OCI-LY7 (cell line): ENCODE results near the gene MAP3K20. TPM values are rescaled to one million over a fixed set of nuclear protein-coding genes. Genes with fewer than 3 reads are reported as not detected.

Source experiments
- BruUV-seq: library from RNA; stranded (reverse); fragments of 400-500 nt; replicated peaks from 2 replicates; lab custom pipeline; 2021; lab: Mats Ljungman, UMichigan
- CTCF ChIA-PET: fragments of 300-600 bp; sonication (Branson Sonifier 250); formaldehyde crosslinking; loops from one replicate; lab custom pipeline; 2022; ENCODE audit warnings: antibody characterized with exemption; ENCODE audit not compliant: unreplicated experiment; lab: Charles Lee
- POLR2A ChIA-PET: fragments of 300-600 bp; sonication (Branson Sonifier 250); formaldehyde crosslinking; loops from one replicate; lab custom pipeline; 2022; ENCODE audit warnings: antibody characterized with exemption; lab: Charles Lee
- DNase-seq: peaks from one replicate; pipeline ENCODE4 v3.0.0-alpha.2; 2015; ENCODE audit warnings: low spot score
- H2AFZ ChIP-seq: fragments of 200-600 bp; sonication (generic), shearing (Covaris generic); 2 replicates; pipeline ENCODE4 v1.6.1; 2014; ENCODE audit warnings: mild to moderate bottlenecking, antibody characterized with exemption, low read length, moderate library complexity
- H3K27ac ChIP-seq: fragments of 200-600 bp; sonication (generic); 2 replicates; pipeline ENCODE4 v1.5.1; 2014; ENCODE audit warnings: mixed run types, low read depth, mild to moderate bottlenecking, moderate library complexity, low read length, inconsistent platforms; ENCODE audit not compliant: poor library complexity, severe bottlenecking
- H3K36me3 ChIP-seq: fragments of 200-600 bp; sonication (generic); 2 replicates; pipeline ENCODE4 v1.6.1; 2014; ENCODE audit warnings: mild to moderate bottlenecking, antibody characterized with exemption, low read length, moderate library complexity, mixed read lengths; ENCODE audit not compliant: insufficient read depth
- H3K4me1 ChIP-seq: fragments of 200-600 bp; sonication (generic); 2 replicates; pipeline ENCODE4 v1.5.1; 2014; ENCODE audit warnings: mild to moderate bottlenecking, low read length; ENCODE audit not compliant: insufficient read depth, poor library complexity, severe bottlenecking
- H3K4me2 ChIP-seq: fragments of 200-600 bp; sonication (generic); 2 replicates; pipeline ENCODE4 v1.6.1; 2014; ENCODE audit warnings: mild to moderate bottlenecking, low read length
- H3K4me3 ChIP-seq: fragments of 200-600 bp; sonication (generic); 2 replicates; pipeline ENCODE4 v1.5.1; 2014; ENCODE audit warnings: mild to moderate bottlenecking, low read depth, low read length; ENCODE audit not compliant: poor library complexity, severe bottlenecking
- H3K79me2 ChIP-seq: fragments of 200-600 bp; sonication (generic); 2 replicates; pipeline ENCODE4 v1.6.1; 2016; ENCODE audit warnings: low read depth, mild to moderate bottlenecking, low read length, moderate library complexity, mixed read lengths; ENCODE audit not compliant: insufficient read depth
- H3K9me2 ChIP-seq: fragments of 200-600 bp; sonication (generic); 2 replicates; pipeline ENCODE4 v1.6.1; 2016; ENCODE audit warnings: mild to moderate bottlenecking, low read length, mixed read lengths; ENCODE audit not compliant: insufficient read depth
- H3K9me3 ChIP-seq: fragments of 200-600 bp; sonication (generic); 2 replicates; pipeline ENCODE4 v1.6.1; 2014; ENCODE audit warnings: mild to moderate bottlenecking, mixed run types, low read length, mixed read lengths
- H4K20me1 ChIP-seq: fragments of 200-600 bp; sonication (generic); 2 replicates; pipeline ENCODE4 v1.6.1; 2014; ENCODE audit warnings: mild to moderate bottlenecking, antibody characterized with exemption, low read length, moderate library complexity, mixed read lengths; ENCODE audit not compliant: insufficient read depth
- EZH2phosphoT487 ChIP-seq: fragments of 200-600 bp; sonication (generic); IDR thresholded peaks from 2 replicates; pipeline ENCODE4 v1.6.1; 2018; ENCODE audit warnings: low read depth, borderline replicate concordance, mild to moderate bottlenecking, mixed run types, antibody characterized with exemption, low read length, moderate library complexity, mixed read lengths
- intact Hi-C: fragments of 100-400 bp; cut with micrococcal nuclease; formaldehyde crosslinking; loops from one replicate; pipeline ENCODE4 v1.10.0; 2022; ENCODE audit not compliant: unreplicated experiment
- total RNA-seq, 2 experiments: library from RNA; depleted of rRNA in 1 of 2; stranded (reverse); fragments of >200 nt in 1 of 2; shearing (Covaris generic) in 1 of 2; gene quantifications; 2 replicates each; pipeline ENCODE4 v1.2.3, GENCODE V29; 2014 to 2022
- TF ChIP-seq, protein P1 (sequence below): fragments of 200-600 bp; sonication (generic); conservative IDR thresholded peaks from 2 replicates; pipeline ENCODE4 v1.5.1; 2014; ENCODE audit warnings: mild to moderate bottlenecking, antibody characterized with exemption, low read length, moderate library complexity, mixed read lengths

MAP3K20 gene
- total RNA-seq, 2 experiments from 2014 or later: 8.2 to 17.9 TPM

DNA sequence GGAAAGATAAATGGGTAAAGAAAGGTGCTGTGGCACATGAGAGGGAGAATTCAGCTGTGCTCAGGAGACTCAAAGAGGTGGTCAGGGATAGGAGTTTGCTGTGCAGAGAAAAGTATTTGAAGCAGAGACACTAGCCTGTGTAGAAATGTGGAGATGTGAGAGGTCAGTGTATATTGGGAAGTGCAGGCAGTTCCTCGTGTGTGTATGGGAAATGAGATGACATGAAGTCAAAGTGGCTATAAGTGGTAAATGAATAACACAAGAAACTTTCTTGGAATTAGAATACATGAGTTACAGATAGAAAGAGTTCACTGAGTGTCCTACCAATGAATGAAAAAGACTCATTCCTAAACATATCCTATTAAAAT is 11.6 kb downstream of the MAP3K20 start:
- H3K4me2 ChIP-seq: no peak overlapping the region
- DNase-seq: no peak
- H3K4me1 ChIP-seq: peaks cover 6% of the 10 kb centered on the region
- H3K9me3 ChIP-seq: no peaks in the 10 kb centered on the region
- H3K36me3 ChIP-seq: peaks cover 13% of the 10 kb centered on the region; the same call in 1 of the 2 replicates
- no peaks in the 10 kb centered on the region for H4K20me1 ChIP-seq
- TF ChIP-seq EZH2phosphoT487: no peak
- TF ChIP-seq, protein P1, sequence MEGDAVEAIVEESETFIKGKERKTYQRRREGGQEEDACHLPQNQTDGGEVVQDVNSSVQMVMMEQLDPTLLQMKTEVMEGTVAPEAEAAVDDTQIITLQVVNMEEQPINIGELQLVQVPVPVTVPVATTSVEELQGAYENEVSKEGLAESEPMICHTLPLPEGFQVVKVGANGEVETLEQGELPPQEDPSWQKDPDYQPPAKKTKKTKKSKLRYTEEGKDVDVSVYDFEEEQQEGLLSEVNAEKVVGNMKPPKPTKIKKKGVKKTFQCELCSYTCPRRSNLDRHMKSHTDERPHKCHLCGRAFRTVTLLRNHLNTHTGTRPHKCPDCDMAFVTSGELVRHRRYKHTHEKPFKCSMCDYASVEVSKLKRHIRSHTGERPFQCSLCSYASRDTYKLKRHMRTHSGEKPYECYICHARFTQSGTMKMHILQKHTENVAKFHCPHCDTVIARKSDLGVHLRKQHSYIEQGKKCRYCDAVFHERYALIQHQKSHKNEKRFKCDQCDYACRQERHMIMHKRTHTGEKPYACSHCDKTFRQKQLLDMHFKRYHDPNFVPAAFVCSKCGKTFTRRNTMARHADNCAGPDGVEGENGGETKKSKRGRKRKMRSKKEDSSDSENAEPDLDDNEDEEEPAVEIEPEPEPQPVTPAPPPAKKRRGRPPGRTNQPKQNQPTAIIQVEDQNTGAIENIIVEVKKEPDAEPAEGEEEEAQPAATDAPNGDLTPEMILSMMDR: no peak
- no peak overlapping the region for H3K27ac ChIP-seq
- H3K9me2 ChIP-seq: no peaks in the 10 kb centered on the region
- ChIA-PET CTCF (no interaction called here), POLR2A (no interaction called here)
- BruUV-seq: no TSS peak
- no peak overlapping the region for H3K4me3 ChIP-seq
- intact Hi-C loops: no loop called here
- no peaks in the 10 kb centered on the region for H3K79me2 ChIP-seq
- no peak overlapping the region for H2AFZ ChIP-seq

GRCh38 chr2:173087793-173088496 is 12.3 kb downstream of the MAP3K20 start:
- Histone ChIP-seq H4K20me1 (no peaks in the 10 kb centered on the region), H2AFZ (no peak overlapping the region), H3K9me3 (no peaks in the 10 kb centered on the region), H3K79me2 (no peaks in the 10 kb centered on the region), H3K9me2 (no peaks in the 10 kb centered on the region), H3K4me1 (peaks cover 6% of the 10 kb centered on the region), H3K36me3 (peaks cover 21% of the 10 kb centered on the region; the same call in 1 of the 2 replicates), H3K4me2 (no peak overlapping the region), H3K4me3 (no peak overlapping the region), H3K27ac (no peak overlapping the region)
- CTCF ChIA-PET: no interaction called here
- intact Hi-C loops: no loop called here
- POLR2A ChIA-PET: interaction anchor here (1.1 kb wide), 1 partner anchor 33 kb away, joined by 3 read pairs; no protein-coding TSS in a partner anchor
- no peak for TF ChIP-seq EZH2phosphoT487
- TF ChIP-seq, protein P1: no peak
- DNase-seq: no peak
- no TSS peak for BruUV-seq

DNA sequence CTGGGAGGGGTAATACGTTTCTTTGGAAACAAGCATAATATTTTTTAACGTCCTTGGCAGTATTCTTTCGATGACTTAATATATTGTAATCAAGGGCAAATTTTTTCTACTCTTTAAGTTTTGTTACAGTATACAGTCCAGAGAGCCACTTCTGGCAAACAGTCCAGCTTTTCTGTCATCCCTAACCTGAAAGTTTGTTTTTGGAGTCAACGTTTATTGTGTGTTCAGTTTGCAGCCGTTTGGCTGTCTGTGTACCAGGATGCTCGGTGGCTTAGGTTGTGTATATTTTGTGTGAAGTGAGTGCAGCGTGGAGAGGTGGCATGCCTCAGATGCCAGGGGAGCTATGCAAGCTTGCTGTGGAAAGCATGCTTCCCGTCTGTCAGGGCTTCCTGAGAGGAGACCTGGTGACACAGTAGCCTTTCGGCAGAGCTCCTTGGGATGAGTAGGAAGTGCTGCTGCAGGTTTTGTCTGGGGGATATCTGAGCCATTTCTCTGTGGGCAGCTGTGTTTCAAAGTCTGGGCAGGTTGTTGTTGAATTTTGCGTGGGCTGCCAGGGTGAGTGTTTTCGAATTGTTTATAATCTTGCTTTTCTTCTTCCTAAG is 14.7 kb downstream of the MAP3K20 start:
- no TSS peak for BruUV-seq
- H3K4me3 ChIP-seq: no peak overlapping the region
- no peaks in the 10 kb centered on the region for H4K20me1 ChIP-seq
- intact Hi-C loops: no loop called here
- ChIA-PET POLR2A (interaction anchor here (1.6 kb wide), 1 partner anchor 11 kb away, joined by 8 read pairs; no protein-coding TSS in a partner anchor), CTCF (no interaction called here)
- no peaks in the 10 kb centered on the region for H3K9me2 ChIP-seq
- no peaks in the 10 kb centered on the region for H3K9me3 ChIP-seq
- H3K79me2 ChIP-seq: no peaks in the 10 kb centered on the region
- no peak overlapping the region for H3K27ac ChIP-seq
- no peak for DNase-seq
- H3K4me1 ChIP-seq: no peaks in the 10 kb centered on the region
- peaks cover 25% of the 10 kb centered on the region for H3K36me3 ChIP-seq
- H2AFZ ChIP-seq: no peak overlapping the region
- H3K4me2 ChIP-seq: no peak overlapping the region
- TF ChIP-seq EZH2phosphoT487: no peak
- TF ChIP-seq, protein P1: no peak
